HG03280 (cell line): Measurements from ENCODE around the gene GAL3ST3.
"Not testable (repeated sequence)": the region's sequence is repeated elsewhere in the genome, so short reads cannot be mapped to it uniquely, and the experiment has no call there.

Experiments
- ATAC-seq: cut with Tn5 transposase; IDR thresholded peaks from one replicate; pipeline ENCODE4 v1.9.1; 2021; ENCODE audit warnings: mild to moderate bottlenecking, moderate library complexity; ENCODE audit not compliant: unreplicated experiment

Gene GAL3ST3, protein sequence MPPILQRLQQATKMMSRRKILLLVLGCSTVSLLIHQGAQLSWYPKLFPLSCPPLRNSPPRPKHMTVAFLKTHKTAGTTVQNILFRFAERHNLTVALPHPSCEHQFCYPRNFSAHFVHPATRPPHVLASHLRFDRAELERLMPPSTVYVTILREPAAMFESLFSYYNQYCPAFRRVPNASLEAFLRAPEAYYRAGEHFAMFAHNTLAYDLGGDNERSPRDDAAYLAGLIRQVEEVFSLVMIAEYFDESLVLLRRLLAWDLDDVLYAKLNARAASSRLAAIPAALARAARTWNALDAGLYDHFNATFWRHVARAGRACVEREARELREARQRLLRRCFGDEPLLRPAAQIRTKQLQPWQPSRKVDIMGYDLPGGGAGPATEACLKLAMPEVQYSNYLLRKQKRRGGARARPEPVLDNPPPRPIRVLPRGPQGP

DNA sequence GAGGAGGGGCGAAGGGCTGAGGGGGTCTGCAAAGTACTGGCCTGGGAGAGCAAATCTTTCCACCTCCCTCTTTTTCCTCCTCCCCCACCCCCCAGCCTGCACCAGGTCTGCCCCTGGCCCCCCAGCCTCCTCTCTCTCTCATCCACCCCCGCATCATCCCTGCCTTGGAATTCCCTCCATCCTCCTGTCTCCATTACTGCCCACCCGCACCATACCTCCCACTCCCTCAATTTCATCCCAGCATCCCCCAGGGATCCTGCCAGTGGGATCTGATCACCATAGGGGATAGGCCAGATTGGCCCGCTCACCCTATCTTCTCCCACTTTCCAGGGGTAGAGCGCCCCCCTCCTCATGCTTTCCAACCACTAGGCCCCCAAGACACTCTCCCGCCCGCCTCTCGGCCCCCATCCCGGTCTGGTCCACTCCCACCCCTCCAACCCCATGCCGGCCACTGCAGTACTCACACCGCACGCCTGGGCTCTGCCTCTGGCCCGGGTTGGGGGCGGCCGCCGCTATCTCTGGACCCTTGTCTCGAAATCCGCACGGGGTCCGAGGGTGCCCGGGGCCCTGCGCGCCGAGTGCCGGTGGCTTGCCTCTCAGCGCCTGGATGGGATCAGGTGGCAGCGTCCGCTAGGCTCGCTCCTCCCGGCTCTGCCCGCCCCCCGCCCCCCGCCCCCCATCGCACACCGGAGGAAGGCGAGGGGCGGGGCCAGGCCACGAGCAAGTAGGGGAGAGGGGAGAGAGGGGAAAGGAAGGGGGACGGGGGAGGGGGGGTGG, at the start of gene GAL3ST3:
Gene GAL3ST3, minus strand, starts transcription at position 615 of the 777 bp plus-strand sequence. CDS start 3,746 bp downstream, outside the sequence.
- ATAC-seq = no peak

DNA sequence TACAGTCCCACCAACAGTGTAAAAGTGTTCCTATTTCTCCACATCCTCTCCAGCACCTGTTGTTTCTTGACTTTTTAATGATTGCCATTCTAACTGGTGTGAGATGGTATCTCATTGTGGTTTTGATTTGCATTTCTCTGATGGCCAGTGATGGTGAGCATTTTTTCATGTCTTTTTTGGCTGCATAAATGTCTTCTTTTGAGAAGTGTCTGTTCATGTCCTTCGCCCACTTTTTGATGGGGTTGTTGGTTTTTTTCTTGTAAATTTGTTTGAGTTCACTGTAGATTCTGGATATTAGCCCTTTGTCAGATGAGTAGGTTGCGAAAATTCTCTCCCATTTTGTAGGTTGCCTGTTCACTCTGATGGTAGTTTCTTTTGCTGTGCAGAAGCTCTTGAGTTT, 43.2 kb upstream of the GAL3ST3 start:
- ATAC-seq = not testable (repeated sequence)

DNA sequence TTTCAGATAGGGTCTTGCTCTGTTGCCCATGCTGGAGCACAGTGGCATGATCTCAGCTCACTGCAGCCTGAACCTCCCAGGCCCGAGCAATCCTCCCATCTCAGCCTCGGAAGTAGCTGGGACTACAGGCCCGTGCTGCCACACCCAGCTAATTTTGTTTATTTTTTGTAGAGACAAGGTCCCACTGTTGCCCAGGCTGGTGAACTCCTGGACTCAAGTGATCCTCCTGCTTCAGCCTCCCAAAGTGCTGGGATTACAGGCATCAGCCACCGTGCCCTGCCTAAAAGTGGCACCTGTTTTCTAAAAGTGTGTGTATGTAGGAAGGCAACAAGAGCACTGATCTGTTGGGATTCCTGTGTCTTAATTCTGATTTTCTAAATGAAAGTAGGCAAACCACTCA, 41.3 kb upstream of the GAL3ST3 start:
- no peak for ATAC-seq

DNA sequence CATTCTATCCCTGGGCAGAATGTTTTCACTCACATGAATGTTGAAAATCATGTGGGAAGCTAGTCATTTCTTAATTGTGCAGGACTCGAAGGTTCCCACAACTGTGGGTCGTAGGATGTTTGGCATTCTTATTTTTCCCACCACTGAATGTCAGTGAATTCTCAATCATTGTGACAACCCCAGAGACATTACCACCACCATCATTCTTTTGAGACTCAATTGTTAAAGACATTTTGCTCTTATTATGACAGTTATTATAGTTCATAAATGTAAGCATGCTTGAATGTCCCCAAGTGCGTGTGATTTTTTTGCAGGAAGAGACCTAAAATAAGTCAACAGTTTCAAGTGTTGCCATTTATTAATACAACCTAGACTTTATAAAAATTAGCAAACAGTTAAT, 40.1 kb upstream of the GAL3ST3 start:
- no peak for ATAC-seq

DNA sequence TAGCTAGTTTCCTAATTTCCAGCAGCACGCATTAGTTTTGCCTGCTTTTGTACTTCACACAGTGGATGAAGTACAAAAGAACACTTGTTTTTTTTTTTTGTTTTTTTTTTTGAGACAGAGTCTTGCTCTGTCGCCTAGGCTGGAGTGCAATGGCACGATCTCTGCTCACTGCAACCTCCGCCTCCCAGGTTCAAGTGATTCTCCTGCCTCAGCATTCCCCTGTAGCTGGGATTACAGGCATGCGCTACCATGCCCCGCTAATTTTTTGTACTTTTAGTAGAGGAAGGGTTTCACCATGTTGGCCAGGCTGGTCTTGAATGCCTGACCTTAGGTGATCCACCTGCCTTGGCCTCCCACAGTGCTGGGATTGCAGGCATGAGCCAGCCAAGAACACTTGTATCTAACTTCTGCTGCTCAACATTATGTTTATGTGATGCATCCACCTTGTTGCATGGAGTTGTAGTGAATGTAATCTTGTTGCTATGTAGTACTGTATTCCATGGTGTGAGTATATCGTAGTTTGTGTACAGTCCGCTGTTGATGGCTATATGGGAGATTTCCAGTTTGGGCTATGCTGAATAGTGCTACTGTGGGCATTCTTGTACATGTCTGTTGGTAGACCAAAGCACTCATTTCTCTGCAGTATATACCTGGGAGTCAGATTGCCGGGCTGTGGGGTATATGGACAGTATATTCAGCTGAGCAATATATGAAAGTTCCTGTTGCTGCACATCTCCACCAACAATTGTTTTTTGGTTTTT, 38.4 kb upstream of the GAL3ST3 start:
- no peak for ATAC-seq

DNA sequence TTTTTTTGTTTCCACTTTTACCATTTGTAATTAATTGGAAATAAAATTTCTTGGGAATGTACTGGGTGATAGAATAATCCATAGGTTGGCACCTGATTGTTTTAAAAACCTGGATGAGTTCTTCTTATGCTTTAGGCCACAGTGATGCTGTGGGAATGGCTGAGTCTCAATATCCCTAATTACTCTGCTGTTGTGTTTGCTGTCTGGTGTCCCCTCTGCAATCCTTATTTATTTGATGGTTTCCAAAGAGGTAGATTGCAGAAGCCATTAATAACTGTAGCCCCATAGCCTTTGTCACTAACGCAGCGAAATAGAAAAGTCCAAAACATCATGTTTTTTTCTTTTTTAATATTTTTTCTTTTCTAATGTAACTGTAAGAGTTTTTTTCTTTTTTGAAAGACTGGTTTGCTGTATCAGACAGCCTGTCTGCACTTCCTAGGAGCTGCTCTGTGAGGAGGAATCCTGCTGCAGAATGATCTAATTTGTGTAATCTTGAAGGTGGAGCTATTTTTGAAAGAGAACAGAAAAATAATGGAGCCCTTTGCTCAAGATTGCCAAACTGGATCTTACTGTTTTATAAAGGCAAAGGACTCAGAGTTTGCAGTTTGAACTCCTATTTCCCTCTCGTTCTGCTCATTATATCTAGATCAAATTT, 36.0 kb upstream of the GAL3ST3 start:
- ATAC-seq = no peak

DNA sequence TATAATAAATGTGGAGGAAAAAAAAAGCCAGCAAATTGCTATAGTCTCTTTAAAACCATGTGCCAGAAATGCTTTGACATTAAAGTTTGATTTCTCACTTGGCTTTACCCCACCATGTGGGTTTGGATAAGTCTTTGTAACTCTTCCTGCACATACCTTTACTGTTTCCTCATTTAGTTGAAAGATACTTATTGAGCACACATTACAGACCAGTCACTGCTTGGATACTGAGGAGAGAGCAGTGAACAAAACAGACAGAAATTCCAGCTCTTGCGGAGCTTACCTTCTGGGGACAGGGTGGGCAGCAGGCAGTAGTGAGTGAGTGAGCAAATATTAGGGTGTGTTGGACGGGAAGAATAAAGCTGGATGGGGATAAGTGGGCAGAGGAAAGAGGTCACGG, 34.8 kb upstream of the GAL3ST3 start:
- ATAC-seq = no peak

DNA sequence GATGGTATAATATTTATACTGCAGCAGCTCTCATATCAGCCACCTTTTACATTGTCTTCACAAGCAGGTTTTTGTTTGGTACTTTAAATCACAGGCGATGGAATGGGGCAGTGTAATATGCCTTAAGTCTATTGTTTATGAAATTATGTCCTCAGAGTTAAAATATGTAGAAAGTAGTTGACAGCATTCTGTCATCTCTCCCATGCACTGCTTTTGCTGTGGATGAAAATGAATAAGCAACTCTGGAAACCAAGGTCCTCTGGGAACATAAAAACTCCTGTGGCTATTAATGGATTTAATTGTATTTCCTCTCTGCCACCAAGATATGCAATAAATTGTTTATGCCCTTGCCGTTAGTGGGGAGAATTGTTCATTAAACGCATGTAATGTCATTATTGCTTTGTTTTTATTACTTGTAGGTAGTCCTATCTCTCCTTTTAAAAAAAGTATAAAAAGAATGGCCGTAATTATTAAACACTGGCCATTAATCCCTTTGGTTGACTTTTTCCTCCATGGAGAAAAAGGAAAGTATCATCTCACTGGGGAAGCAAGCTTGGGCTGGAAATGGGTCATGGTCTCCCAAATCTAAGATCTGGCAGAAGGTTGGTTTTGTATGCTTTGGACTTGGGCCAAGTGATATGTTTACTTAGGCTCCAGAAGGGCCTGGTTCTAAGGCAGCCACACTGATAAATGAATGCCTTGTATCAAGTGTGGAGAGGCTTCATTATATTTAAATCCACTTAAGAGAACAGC, 34.2 kb upstream of the GAL3ST3 start:
- no peak for ATAC-seq

DNA sequence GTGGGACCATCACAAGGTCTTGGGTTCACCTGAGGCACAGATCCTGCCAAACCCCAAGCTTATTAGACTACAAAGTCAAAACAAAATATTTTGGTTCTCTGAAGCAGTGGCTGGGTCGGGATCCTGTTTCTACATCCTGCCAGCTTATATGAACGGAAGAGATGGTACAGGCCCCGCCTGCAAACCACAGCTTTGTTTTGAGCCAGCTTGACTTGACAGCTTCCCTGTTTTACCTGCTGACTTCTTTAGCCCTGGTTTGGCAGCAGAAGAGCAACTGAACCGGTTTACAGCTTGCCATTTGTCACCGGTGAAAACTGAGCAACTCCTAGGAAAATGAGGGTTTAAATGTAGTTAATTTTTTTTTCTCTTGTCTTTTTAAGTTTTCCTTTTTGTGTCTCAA, 32.5 kb upstream of the GAL3ST3 start:
- ATAC-seq = peak; percentile 72

DNA sequence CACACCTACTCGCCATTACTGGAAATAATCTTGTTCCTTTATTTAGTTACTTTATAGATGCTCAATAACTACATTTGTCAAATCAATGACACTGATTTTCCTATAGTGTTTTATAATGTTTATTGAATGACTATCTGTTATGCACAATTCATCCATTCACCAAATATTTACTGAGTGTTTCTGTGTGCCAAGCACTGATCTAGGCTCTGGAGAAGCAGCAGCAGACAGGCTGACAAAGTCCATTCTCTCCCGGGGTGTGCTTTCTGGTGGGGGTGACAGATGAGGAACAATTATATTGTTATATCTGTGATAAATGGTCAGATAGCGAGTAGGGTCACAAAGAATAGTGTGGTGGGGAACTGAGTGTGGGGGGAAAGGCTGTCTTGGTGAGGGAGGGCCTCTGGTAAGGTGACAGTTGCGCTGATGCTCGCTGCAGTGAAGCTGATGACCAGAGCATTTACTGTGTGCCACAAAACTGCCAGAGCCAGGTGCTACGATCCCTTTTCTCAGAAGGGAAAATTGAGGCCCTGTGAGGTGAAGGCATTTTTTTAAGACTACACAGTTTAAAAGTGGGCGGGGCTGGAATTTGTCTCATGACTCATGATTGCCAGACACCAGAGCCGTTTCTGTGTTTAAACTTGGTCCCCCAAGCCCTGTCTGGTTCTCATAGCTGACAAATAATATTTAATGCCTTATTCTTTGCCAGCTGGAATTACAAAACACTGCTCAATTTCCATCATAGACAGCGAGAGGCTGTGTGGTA, 31.3 kb upstream of the GAL3ST3 start:
- ATAC-seq = no peak

DNA sequence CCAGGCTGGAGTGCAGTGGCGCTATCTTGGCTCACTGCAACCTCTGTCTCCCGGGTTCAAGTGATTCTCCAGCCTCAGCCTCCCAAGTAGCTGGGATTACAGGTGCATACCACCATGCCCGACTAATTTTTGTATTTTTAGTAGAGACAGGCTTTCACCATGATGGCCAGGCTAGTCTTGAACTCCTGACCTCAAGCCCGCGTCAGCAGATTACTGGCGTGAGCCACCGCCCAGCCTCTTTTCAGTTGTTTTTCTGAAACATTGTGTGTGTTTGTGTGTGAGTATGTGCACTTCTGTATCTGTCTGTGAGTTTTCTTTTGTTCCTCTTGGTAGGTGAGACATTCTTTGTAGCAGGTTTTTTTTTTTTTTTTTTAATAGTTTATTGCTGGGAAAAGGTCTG, 30.0 kb upstream of the GAL3ST3 start:
- not testable (repeated sequence) for ATAC-seq

DNA sequence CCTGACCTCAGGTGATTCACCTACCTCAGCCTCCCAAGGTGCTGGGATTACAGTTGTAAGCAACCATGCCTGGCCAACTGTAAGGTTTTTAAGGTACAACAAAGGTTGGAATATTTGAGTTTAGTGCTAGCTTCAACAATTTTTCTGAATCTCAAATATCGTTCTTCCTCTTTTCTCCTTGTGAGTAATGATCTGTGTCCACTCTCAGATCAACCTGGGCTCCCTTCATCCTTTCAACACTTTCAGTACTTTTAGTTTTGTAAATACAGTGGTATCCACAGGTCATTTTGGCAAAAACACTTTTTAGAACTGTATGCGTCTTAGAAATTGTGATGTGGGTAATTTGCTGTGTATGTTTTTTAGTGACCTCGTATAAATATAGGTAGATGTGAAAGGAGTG, 29.0 kb upstream of the GAL3ST3 start:
- no peak for ATAC-seq

DNA sequence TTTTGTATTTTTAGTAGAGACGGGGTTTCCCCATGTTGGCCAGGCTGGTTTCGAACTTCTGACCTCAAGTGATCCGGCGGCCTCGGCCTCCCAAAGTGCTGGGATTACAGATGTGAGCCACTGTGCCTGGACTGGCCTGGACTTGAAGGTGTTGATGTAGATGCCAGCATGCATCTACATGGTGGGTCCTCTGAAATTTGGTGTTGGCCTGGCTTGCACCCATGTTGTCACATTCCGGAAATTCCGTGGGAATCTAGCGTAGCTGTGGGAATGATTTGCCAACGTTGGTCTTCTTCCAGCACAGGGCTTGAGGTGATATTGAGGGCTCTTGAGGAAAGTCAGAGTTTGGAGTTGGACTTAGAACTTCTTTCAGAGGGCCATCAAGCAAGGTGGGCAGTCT, 27.6 kb upstream of the GAL3ST3 start:
- no peak for ATAC-seq

DNA sequence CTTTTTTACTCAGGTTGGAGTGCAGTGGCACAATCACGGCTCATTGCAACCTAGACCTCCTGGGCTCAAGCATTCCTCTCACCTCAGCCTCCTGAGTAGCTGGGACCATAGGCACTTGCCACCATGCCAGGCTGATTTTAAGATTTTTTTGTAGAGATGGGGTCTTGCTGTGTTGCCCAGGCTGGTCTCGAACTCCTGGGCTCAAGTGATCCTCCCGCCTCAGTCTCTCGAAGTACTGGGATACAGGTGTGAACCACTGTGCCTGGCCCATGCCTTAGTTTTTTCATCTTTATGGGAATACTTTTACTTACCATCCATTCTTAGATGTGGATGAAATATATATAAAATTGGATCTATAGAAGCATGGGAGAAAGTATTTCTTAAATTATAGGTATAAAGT, 26.3 kb upstream of the GAL3ST3 start:
- no peak for ATAC-seq

DNA sequence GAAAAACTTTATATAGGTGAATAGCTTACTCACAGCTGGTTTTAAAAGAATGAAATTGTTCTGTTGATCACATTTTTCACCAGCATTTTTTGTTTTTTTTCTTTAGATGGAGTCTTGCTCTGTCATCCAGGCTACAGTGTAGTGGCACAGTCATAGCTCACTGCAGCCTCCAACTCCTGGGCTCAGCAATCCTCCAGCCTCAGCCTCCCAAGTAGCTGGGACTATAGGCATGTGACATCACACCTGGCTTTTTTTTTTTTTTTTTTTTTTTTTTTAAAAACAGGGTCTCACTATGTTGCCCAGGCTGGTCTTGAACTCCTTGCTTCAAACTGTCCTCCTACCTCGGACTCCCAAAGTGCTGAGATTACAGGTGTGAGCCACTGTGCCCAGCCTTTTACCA, 24.7 kb upstream of the GAL3ST3 start:
- no peak for ATAC-seq

DNA sequence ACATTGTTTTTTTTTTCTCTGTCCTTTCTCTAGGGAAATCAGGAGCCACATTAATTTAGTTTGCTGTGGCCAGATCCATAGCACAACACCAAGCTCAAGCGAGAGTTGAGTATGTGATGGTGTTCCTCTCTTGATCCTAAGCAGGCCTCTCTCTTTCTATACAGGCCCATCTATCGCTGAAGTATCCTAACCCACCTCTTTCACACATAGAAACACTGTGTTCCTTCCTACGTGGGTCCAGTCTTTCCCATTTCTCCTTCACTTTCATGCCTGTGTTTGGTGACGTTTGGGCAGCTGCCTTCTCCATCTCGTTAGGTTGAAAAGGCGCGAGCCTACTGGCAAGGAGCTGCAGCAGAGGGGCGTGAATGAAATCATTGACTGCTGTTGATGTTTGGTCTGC, 23.6 kb upstream of the GAL3ST3 start:
- no peak for ATAC-seq

DNA sequence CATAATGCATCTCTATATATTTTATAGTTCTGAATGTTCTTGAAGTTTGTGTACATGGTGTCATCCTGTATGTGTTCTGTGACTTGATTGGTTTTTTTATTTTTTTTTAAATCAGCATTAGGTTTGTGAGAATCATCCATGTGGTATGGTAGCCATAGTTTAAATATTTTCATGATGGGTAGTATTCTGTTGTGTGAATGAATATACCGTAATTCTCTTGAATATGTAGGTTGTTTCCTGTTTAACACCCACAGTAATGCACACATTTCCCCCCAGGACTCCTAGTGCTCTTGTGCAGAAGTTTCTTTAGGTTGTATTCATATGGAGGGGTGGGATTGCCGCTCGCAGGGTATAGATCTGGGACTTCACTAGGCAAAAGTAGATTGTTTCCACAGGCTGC, 23.1 kb upstream of the GAL3ST3 start:
- ATAC-seq = no peak

DNA sequence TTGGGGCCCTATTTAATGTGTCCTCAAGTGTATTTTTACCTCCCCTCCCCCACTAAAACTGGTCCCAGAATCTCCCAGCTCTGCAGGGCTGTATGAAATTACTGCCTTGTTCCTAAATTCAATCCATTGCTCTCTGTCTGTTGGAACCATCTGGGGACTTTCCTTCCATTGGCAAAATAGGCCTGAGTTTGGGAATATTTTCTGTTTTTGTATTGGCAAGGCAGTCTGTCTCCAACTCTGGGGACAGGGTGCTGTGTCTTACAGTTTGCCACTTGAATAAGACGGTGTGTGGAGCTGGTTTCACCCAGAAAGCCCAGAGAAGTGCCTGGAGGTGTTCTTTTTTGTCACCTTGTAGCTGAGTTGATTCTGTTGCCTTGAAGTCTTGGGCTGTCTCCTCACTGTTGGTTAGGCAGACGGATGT, 22.4 kb upstream of the GAL3ST3 start:
- ATAC-seq = no peak

DNA sequence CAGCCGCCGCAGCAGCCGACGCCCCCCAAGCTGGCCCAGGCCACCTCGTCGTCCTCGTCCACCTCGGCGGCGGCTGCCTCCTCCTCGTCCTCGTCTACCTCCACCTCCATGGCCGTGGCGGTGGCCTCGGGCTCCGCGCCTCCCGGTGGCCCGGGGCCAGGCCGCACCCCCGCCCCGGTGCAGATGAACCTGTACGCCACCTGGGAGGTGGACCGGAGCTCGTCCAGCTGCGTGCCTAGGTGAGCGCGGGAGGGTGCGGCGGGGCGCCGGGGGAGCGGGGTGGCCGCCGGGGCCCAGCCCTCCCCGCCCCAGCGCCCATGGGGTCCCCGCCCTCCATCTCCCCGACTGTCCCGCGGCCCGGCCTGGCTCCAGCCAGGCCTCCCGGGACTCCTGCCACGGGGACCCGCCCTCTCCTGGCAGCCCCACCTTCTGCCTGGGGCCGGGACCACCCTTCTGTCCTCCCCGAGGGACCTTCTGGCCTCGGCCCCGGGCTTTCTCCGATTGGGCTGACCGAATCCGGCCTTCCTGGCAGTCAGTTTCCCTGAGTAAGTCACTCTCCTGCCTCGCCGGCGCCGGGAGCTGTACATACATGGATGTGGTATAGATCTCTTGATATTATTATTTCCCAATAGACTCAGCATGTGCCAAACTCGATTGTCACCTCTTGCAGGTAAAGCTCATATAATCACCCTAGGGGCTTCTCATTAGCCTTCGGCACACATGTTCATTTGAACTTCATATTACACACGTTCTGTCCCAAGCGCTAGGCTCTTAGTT, 21.8 kb upstream of the GAL3ST3 start:
- ATAC-seq = peak; percentile 18
